Retinal pigment epithelial cell (primary cell): ENCODE measurements around the gene TNS3.

Experiments
- DNase-seq: peaks from one replicate; pipeline ENCODE4 v3.0.0-alpha.2; 2010; ENCODE audit warnings: low read depth
- H3K4me3 ChIP-seq: 2 replicates; pipeline ENCODE4 v1.5.1; 2011; ENCODE audit warnings: mild to moderate bottlenecking, low read length, control low read depth, moderate library complexity
- CTCF ChIP-seq: conservative IDR thresholded peaks from 2 replicates; pipeline ENCODE4 v1.5.1; 2011; ENCODE audit warnings: low read depth, low read length, control low read depth, inconsistent platforms

TNS3 gene

GRCh38 chr7:47268851-47269836 lies 312.8 kb downstream of the TNS3 start:
- no peak for TF ChIP-seq CTCF
- no peak for DNase-seq

GRCh38 chr7:47267346-47267745 lies 314.6 kb downstream of the TNS3 start:
- TF ChIP-seq CTCF = no peak
- no peak for DNase-seq
- H3K4me3 ChIP-seq = no peak overlapping the region

More at GRCh38 chr7:47268851-47269836, 312.8 kb downstream of the TNS3 start:
- no peak overlapping the region for H3K4me3 ChIP-seq

GRCh38 chr7:47266799-47267198 lies 315.1 kb downstream of the TNS3 start:
- TF ChIP-seq CTCF = no peak
- H3K4me3 ChIP-seq = no peak overlapping the region
- DNase-seq = no peak

GRCh38 chr7:47266131-47266706 lies 315.7 kb downstream of the TNS3 start:
- H3K4me3 ChIP-seq = no peak overlapping the region
- DNase-seq = no peak
- TF ChIP-seq CTCF = peak; percentile 93

- no peak overlapping the region for H3K4me3 ChIP-seq
- TF ChIP-seq CTCF = no peak
- no peak for DNase-seq
Measured at GRCh38 chr7:47265621-47266020, 316.3 kb downstream of the TNS3 start.

GRCh38 chr7:47264021-47264651 lies 317.8 kb downstream of the TNS3 start:
- H3K4me3 ChIP-seq = no peak overlapping the region
- no peak for DNase-seq
- TF ChIP-seq CTCF = no peak
